ENCODE measurements around the gene TBL1X.
A peak's percentile ranks its signal among the peaks of the same experiment; 100 is the strongest.
"Not testable (repeated sequence)": the region's sequence is repeated elsewhere in the genome, so short reads cannot be mapped to it uniquely, and the experiment has no call there.

Gene TBL1X

DNA sequence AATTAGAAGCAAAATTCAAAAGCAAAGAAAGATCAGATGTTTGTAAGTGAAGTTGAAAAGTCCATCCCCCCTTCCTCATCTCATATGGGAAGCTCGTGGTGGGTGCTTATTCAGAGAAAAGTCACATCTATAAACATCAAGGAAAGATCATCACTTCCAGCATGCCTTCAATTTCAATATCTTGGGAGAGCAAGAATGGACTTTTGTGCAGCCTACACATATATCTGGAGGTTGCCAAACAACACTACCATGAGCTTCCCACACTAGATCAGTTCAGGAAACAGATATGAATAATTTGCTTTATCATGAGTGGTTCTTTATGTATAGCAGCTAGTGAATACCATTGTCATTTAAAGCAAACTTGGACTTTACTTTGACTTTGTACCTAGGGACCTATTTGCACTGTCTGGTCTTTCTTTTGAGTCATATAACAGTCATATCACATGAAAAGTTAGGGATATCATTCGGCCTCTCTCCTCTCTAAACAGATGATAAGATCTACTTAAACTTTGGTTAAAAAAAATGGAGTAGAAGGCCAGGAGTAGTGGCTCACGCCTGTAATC, 5.6 kb upstream of the TBL1X start:
- DNase-seq (ENCODE audit: low read depth in 2 of 2): no peak

DNA sequence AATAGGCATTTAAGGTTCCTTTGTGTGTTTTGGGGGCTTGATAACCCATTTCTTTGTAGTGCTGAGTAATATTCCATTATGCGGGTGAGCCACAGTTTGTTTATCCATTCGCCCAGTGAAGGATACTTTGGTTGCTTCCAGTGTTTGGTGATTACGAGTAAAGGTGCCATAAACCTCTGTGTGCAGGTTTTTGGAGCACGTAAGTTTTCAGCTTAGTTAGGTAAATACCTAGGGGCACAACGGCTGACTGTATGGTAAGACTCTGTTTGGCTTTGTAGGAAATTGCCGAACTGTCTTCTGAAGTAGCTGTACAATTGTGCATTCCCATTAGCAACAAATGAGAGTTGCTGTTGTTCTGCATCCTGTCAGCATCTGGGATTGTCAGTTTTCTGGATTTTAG, 3.8 kb upstream of the TBL1X start:
- DNase-seq (ENCODE audit: low read depth in 2 of 2): no peak

DNA sequence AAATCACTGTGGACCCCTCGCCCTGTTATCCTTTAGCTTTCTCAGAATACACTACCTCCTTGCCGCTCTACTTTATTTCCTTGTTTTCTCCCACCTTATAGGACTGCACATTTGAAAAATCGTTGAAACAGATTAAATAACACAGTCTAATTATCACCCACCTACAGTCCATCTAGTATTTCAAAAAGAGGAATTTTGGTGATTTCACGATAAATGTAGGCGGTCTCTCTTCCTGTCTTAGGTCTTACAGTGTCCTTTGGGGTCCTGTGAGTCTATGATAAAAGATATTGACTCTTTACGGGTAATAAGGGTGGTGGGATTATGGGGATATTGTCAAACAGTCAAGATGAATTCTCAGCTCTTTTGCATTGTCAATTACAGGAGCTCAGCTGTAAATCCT, 2.4 kb upstream of the TBL1X start:
- DNase-seq (ENCODE audit: low read depth in 2 of 2): no peak

DNA sequence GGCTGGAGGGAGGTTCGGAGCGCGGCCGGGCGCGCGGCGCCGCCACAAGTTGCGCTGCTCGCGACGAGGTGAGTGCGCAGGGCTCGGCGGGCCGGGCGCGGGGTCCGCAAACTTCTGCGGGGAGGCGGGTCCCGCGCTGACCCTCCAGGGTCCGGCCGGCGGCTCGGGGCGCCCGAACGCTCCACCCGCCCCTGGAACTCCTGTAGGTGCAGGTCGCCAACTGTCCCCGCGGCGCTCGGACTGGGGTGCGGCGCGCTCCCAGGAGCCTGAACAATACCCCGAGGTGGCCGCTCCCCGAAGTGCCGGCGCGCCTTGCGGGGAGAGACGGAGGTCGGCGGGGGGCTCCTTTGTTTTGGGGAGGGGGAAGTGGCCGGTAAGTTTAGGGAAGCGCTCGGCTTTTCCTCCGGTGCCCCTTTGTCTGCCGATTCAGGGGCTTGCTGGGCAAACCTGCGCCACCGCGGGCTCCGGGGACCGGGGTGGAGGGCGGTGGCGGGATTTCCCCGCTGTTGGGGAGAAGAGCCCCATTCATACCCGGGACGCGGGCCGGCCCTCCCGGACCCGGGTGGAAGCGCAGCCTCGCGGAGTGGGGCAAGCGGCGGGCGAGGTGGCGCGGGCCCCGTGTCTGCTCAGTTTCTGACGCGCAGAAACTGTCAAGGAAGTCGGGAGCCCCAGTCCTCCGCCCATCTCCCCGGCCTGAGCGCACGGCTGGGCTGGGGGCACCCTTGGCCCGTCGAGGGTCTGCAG, 694 bp downstream of the TBL1X start:
- DNase-seq (ENCODE audit: low read depth in 2 of 2): no peak

DNA sequence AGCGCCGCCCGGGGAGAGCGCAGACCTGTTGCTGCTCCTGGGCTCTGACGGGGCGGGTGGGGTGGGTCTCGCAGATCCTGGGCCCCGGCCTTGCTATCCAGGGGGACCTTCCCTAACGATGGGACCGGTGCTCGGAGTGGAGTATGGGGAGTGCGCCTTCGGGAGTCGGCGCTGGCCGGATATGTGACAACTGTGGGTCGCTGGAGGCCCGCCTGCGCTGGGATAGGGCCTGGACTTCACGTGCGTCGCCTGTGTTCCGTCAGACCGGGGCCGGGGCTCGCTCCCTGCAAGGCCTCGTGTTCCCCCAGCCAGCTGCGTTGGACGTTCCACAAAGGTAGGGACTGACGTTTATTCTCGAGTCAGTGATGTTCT, 1.3 kb downstream of the TBL1X start:
- no peak for DNase-seq (ENCODE audit: low read depth in 2 of 2)

DNA sequence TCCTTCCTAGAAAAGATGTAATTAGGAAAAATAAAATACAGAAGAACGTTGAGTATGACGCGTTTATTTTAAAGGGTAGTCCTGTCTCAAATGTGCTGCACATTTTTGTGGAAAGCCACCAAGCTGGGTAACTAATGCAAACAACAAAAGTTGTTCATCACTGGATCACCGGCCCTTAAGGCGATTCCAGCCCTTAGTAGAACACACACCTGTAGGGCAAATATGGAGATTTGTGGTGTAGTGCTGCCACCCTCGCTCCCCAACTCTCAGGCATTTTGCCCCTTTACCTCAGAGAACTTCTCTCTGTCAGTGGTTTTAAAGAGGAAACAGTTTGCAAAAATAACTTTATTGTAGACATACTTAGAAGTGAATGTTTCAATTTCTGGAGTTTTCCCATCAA, 1.9 kb downstream of the TBL1X start:
- DNase-seq (ENCODE audit: low read depth in 2 of 2): no peak

DNA sequence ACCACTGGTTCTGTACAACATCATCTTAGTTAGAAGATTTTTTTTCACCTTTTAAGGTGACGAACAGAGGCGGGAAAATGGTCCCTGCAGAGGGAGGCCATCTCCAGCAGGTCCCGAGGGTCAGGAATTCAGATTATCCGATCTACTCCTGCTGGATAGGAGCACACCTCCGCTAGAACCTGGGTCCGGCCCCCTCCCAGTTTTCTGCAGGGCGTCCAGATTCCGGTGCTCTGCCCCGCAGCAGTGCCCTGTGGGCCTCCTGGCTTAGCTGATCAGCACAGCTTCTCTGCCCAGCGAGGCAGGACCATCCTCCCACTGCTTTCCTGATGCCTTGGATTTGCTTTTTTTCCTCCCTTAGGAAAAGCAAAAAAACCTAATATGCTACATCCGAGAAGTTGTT, 2.3 kb downstream of the TBL1X start:
- no peak for DNase-seq (ENCODE audit: low read depth in 2 of 2)

DNA sequence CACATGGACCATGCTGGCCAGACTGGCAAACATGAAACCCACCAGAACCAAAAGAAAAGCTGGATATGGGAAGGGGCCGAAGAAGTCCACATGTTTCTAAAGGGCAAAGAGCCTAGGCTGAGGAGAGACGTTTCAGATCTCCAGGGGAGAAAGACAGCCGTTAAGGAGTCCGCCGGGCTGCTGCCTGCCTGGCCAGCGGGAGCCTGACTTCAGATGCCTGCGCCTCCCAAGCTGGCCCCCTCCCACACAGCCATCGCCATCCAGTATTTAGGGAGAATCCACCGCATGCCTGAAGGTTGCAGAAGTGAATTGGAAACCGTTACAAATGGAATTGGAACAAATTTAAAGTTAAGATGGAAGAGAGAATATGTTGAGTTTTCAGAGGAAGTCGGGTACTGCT, 2.9 kb downstream of the TBL1X start:
- DNase-seq (ENCODE audit: low read depth in 2 of 2): no peak

DNA sequence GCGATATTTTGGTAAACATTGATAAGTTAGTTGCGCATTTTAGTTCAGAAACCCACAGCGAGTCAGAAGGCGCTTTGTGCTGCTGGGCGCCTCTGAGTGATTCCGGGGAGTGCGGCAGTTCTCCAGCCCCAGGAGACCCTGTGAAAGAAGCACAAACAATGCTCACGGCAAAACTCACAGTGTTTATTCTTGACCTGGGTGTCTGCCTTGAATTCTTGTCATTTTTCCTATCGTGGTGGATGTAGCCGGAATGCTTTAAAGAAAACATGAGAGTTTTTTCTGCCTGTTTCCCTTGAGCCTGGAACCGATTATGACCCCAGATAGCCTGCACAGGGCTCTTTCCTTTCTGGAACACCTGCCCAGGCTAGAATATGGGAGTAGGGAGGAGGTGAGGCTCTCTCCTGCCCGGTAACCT, 6.7 kb downstream of the TBL1X start:
- no peak for DNase-seq (ENCODE audit: low read depth in 2 of 2)

DNA sequence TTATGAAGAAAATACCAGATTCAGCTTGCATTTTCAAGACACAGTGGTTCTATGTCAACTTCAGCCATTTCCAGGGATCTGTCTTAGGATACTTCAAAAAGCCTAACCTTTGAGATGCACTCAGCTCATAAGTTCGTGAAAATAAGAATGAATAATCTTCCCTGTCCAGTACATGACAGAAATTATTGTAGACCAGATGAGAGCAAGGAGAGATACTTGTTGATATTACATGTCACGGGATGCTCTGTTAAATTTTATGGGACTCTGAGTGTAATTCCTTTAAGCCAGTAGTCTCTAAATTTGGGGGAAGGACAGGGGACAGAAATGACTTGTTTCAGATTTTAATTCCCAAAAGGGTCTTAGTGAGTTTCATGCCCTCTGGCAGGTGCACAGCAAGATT, 8.8 kb downstream of the TBL1X start:
- DNase-seq (ENCODE audit: low read depth in 2 of 2): no peak

DNA sequence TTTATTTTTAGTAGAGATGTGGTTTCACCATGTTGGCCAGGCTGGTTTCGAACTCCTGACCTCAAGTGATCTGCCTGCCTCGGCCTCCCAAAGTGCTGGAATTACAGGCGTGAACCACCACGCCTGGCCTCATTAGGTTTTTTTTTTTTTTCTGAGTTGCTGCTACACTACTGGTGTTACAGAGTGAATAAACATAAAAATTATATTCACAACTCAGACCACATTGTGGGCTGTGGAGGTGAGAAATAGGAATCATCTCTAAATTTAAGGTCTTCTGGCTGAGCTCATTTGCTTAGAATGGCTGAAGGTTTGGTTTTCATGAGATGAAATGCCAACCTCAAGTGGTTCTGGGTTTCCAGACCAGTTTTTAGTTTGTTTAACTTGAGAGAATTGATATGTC, 10.6 kb downstream of the TBL1X start:
- DNase-seq (ENCODE audit: low read depth in 2 of 2): not testable (repeated sequence)

DNA sequence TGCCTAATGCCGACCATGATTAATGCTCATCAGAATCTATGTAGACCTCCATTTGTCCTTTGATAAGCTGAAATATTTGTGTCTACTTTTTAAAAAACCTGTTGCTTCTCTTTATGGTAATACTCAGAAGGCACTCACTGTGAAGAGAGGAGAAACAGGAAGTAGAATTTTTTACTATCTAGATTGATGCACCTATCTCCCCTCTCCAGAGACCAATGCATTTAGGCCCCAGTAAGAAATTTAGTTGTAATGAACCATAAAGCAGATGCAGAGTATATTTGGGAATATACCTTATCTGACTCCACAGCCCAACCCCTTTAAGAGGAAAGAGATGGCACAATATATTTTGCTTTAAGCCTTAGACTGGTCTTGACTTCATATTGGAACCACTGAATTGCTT, 11.1 kb downstream of the TBL1X start:
- no peak for DNase-seq (ENCODE audit: low read depth in 2 of 2)

DNA sequence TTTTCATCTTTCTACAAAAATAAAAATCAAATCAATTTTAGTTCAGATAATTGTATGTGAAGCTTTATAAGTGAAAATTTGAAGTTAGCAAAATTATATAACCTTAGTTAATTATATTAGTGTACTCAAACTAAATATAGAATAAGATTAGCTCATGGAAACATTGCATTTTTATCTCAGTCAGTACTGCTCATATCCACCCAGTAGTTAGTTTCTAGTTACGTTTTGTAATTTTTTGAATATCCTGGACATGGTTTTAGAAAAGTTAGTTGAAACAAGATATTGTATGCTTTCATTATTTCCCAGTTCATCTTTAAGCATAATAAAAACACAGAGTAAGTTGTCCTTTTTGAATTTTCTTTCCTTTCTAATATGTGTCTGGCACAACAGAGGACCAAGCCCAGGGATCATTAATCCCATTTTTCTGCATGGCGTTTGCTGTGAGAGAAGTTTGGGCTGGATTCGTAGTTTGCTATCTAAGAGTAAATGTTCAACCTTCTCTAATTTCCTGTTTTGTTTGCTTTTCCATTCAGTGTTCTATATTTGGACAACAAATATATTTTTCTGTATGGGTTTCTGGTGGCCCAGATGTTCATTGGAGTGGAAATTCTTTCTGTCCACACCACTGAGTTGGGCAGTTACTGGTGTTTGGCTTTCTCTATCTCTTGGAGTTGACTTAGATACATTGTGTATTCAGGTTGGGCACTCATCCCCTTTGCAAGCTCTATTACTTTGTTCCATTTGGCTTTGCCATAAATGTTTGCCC, 12.1 kb downstream of the TBL1X start:
- DNase-seq (ENCODE audit: low read depth in 2 of 2): no peak

DNA sequence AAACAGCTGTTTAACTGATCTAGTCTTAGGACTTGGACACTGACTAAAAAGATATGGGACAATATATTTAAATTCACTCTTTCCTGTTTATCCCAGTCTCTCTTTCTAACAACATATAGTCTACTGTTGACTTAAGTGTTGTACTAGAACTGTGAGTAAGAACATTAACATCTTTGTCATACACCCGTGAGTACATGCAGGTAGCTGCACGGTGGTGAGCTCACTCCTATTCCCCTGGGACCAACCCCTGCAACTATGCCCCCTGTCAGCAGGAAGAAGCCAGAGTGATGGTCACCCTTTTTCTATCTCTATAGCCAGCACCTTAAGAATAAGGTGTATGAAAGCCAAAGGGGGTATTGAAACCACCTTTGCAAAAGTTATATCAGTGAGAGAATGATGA, 17.6 kb downstream of the TBL1X start:
- DNase-seq (ENCODE audit: low read depth in 2 of 2): no peak

DNA sequence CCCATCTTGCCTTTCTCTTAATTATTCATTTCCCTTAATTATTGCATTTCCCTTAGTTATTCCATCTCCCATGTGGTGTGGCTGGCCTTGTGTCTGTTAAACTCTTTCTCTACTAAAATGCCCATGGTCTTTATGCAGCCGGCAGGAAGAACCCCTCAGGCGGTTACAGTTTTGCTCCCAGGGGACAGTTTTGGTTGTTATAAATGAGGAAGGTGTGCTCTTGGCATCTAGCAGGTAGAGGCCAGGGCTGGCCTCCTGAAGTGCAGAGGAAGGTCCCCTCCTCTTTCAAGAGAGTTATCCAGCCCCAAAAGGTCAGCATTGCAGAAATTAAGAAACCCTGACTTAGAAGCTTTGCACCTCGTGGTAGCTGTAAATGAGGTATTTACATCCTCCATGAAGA, 18.0 kb downstream of the TBL1X start:
- DNase-seq (ENCODE audit: low read depth in 2 of 2): no peak

DNA sequence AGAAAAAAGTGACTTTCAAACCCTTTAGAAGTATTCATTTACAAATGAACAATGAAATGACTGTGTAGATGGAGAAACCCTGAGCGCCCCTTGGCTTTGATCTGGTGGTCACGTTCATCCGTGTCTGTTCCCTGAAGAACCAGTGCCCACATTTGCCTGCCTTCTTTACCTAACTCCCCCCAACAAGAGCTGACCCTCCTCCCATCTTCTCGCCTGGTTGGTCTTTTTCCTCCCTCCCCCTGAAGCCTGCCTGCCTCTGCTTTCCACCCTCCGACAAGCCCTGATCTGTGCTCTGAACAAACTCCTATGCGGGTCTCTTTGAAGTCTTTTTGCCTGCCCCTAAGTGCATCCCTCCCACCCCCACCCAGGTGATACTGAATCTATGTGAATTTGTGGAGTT, 18.5 kb downstream of the TBL1X start:
- DNase-seq (ENCODE audit: low read depth in 2 of 2): no peak

DNA sequence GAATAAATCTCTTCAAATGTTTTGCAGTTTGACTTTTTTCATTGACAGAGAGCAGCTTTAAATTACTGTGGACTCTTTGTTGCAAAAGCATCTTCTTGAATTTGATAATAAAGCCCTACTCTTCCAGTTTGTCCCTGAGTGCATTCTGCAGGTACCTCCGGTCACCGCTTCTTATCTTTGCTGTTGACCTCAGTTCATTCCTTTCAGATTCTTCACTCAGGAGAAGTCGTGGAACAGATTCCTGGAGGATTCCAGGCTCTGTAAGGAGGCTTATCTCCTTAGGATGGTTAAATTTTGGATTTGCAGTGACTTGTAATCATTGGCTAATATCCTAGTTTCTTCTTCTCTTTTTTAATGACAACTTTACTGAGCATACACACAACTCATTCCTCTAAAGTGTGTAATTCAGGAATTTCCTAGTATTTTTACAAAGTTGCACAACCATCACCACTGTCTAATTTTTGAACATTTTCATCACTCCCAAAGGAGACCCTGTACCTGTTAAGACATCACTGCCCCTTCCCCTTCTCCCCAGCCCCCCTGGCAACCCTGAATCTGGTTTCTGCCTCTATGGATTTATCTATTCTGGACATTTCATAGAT, 22.0 kb downstream of the TBL1X start:
- DNase-seq (ENCODE audit: low read depth in 2 of 2): no peak

DNA sequence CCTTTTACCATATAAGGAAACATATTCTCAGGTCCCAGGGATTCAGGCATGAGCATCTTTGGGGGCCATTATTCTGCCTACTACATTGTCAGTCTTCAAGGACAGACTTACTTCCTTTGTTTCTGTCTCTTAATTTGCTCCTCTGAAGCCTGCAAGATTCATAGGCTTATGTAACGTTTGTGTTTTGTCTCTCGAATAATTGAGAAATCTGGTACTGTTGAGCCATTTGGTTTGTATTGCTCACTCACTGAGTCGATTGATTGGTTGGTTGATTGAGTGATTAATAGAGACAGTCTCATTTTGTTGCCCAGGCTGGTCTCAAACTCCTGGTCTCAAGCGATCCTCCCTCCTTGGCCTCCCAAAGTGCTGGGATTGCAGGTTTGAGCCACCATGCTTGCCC, 23.7 kb downstream of the TBL1X start:
- no peak for DNase-seq (ENCODE audit: low read depth in 2 of 2)

DNA sequence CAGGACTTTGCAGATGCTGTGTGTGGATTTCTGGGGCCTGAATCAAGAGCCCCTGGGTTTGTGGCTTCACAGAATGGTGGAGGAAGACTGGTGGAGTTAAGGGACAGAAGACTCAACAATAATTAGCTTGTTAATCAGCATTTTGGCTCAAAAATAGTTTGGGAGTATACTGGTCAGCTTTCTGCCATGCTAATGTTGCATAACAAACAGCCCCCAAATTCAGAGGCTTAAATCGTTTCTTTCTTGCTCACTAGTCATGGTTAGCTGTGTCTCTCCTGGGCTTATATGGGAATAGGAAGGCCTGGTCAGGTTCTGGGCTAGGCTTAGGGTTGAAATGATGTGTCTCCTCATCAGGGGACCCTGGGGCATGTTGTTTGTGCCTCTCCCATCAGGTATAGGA, 24.4 kb downstream of the TBL1X start:
- DNase-seq (ENCODE audit: low read depth in 2 of 2): no peak

DNA sequence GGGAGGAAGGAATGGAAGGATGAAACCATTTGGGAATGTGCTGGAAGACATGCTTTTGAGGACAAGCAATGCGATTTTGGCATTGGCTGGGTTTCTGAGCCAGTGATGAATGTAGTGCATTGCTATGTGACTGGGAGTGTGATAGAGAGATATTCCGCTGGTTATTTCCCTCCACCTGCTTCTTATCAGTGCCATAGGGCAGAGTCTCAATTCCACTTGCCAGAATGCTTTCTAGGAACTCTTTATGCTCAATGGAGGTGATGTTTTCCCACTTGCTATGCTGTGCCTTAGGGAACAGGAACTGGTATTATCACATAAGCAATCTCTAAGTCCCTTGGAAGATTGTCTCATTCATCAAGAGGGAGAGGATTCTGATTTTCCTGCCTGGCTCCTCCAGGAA, 28.0 kb downstream of the TBL1X start:
- DNase-seq (ENCODE audit: low read depth in 2 of 2): no peak

DNA sequence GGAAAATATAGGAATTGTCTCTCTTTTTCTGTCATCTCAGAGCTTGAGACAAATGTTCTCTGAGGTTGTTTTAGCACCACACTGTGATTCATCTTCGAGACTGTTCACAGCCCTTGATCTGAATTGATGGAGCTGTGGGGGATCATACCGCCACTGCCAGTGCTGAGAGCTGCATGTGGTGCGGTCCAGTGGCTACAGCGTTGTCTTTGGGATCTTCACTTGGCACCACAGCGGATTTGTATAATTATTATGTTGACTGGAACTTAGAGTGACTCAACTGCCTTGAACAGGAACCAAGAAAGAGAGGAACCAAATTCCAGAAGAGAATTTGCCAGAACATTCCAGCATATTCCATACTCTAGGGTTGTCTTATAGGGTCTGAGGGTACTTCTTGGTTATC, 29.1 kb downstream of the TBL1X start:
- DNase-seq (ENCODE audit: low read depth in 2 of 2): no peak

DNA sequence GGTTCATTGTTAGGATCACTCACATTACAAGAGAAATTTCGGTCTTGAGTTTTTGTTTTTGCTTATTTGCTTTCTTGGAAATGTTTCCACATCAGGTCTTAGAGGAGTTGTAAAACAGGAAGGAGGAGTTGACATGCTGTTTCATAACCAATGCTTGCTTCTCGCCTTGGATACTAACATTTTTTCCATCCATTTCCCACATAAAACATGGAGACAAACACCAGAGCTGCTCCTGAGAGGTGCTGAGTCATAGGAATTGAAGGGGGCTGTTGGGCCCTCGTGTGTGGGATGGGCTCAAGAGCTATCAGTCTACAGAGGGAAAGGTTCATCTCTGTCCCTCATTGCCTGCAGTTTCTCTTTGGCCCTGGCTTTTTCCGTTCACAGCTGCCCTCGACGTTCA, 29.9 kb downstream of the TBL1X start:
- peak in 1 of 2 experiments; percentile 8 for DNase-seq (ENCODE audit: low read depth in 2 of 2)

DNA sequence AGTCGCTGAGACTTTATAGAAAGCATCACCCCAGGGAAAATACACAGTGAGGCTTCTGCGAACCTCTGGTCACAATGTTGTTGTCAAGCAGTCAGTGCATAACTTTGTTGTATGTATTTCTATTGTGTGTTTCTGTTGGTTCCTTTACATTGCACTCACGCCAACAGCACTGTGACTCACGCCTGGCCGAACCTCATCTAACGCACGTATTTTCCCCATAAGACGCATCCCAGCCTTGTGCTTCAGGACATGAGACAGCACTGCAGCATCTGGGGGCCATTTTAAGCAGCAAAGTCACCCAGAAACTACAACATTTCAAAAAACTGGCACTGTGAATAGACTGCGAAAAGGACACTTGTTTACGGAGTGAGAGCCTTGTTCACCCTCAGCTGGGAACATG, 30.6 kb downstream of the TBL1X start:
- no peak for DNase-seq (ENCODE audit: low read depth in 2 of 2)

Measured in fibroblast of skin of left biceps (primary cell).